Measurements from ENCODE around the gene AGT.

DNA sequence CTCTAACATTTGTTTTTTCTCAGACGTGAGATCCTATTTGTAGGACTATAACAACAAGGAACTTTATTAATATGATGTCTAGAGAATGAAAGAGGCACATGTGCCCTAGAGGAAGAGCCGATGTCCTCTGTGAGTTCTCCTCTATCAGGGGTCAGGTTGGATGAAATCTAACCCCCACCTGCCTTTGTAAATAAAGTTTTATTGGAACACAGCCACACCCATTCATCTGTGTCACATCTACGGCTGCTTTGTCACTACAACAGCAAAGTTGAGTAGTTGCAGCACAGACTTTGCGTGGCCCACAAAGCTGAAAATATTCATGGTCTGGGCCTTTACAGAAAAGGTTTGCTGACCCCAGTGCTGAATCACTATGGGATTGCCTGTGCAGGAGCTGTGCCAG lies 32.7 kb upstream of the AGT start:
- TF ChIP-seq, protein P1, sequence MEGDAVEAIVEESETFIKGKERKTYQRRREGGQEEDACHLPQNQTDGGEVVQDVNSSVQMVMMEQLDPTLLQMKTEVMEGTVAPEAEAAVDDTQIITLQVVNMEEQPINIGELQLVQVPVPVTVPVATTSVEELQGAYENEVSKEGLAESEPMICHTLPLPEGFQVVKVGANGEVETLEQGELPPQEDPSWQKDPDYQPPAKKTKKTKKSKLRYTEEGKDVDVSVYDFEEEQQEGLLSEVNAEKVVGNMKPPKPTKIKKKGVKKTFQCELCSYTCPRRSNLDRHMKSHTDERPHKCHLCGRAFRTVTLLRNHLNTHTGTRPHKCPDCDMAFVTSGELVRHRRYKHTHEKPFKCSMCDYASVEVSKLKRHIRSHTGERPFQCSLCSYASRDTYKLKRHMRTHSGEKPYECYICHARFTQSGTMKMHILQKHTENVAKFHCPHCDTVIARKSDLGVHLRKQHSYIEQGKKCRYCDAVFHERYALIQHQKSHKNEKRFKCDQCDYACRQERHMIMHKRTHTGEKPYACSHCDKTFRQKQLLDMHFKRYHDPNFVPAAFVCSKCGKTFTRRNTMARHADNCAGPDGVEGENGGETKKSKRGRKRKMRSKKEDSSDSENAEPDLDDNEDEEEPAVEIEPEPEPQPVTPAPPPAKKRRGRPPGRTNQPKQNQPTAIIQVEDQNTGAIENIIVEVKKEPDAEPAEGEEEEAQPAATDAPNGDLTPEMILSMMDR (IDR thresholded peaks at IDR 0.05; ENCODE audit: low read length): no peak
- no peak for TF ChIP-seq EZH2 (IDR thresholded peaks at IDR 0.05; ENCODE audit: borderline replicate concordance, low read length)
